ENCODE measurements around the gene ADGRL3.

The ADGRL3 gene

DNA sequence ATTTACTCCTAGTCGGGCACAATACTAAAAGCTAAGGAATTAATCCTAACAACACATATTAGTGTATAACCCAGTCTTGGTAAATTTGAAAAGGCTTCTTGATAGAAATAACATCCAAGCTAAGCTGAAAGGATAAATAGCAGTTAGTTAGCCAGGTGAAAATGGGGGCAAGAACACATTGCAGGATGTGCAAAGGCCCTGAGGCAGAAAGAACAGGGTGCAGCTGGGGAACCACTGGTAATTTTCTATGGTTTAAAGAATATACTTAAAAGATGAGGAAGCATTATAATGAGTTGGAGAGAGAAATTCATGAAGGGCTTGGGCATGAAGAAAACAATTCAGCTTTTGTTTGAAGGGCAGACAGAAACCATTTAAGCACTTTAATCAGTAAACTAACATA, 689.0 kb downstream of the ADGRL3 start:
- Histone ChIP-seq H3K9ac (ENCODE audit: low read length) (no peak overlapping the region), H3K79me2 (ENCODE audit: low read length) (no peaks in the 10 kb centered on the region), H4K20me1 (ENCODE audit: insufficient read depth, low read length) (no peaks in the 10 kb centered on the region), H3K9me3 (ENCODE audit: insufficient read depth, low read length) (no peaks in the 10 kb centered on the region), H3K27ac (ENCODE audit: low read length) (no peak overlapping the region), H3K4me3 (ENCODE audit: low read length) (no peak overlapping the region), H3K4me2 (ENCODE audit: low read length) (no peak overlapping the region), H2AFZ (ENCODE audit: low read depth, low read length) (no peak overlapping the region), H3K4me1 (ENCODE audit: low read length) (no peaks in the 10 kb centered on the region), H3K36me3 (replicated peaks; ENCODE audit: low read depth, low read length) (no peaks in the 10 kb centered on the region), H3K27me3 (ENCODE audit: low read depth, low read length) (no peaks in the 10 kb centered on the region)
- TF ChIP-seq, protein P1, sequence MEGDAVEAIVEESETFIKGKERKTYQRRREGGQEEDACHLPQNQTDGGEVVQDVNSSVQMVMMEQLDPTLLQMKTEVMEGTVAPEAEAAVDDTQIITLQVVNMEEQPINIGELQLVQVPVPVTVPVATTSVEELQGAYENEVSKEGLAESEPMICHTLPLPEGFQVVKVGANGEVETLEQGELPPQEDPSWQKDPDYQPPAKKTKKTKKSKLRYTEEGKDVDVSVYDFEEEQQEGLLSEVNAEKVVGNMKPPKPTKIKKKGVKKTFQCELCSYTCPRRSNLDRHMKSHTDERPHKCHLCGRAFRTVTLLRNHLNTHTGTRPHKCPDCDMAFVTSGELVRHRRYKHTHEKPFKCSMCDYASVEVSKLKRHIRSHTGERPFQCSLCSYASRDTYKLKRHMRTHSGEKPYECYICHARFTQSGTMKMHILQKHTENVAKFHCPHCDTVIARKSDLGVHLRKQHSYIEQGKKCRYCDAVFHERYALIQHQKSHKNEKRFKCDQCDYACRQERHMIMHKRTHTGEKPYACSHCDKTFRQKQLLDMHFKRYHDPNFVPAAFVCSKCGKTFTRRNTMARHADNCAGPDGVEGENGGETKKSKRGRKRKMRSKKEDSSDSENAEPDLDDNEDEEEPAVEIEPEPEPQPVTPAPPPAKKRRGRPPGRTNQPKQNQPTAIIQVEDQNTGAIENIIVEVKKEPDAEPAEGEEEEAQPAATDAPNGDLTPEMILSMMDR (IDR thresholded peaks at IDR 0.05; ENCODE audit: low read depth, low read length) = no peak
- no peak for TF ChIP-seq EZH2phosphoT487 (IDR thresholded peaks at IDR 0.05; ENCODE audit: low read depth)

DNA sequence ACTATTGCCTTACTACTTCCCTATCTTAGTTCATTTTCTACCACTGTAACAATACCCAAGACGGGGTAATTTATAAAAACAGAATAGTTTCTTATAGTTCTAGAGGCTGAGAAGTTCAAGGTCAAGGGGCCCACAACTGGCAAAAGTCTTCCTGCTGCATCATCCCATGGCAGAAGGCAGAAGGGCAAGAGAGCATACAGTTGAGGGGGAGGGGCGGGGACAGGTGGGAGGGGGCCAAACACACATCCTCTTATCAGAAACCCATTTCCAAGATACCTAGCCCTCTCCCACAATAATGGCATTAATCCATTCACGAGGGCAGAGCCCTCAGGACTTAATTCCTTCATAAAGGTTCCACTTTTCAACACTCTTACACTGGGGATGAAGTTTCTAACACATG, 690.2 kb downstream of the ADGRL3 start:
- Histone ChIP-seq H3K4me3 (ENCODE audit: low read length) (no peak overlapping the region), H3K27me3 (ENCODE audit: low read depth, low read length) (no peaks in the 10 kb centered on the region), H3K36me3 (replicated peaks; ENCODE audit: low read depth, low read length) (no peaks in the 10 kb centered on the region), H3K9ac (ENCODE audit: low read length) (no peak overlapping the region), H3K4me2 (ENCODE audit: low read length) (no peak overlapping the region), H2AFZ (ENCODE audit: low read depth, low read length) (no peak overlapping the region), H3K27ac (ENCODE audit: low read length) (no peak overlapping the region), H3K79me2 (ENCODE audit: low read length) (no peaks in the 10 kb centered on the region), H4K20me1 (ENCODE audit: insufficient read depth, low read length) (no peaks in the 10 kb centered on the region), H3K9me3 (ENCODE audit: insufficient read depth, low read length) (no peaks in the 10 kb centered on the region), H3K4me1 (ENCODE audit: low read length) (no peaks in the 10 kb centered on the region)
- TF ChIP-seq, protein P1 (IDR thresholded peaks at IDR 0.05; ENCODE audit: low read depth, low read length) = no peak

DNA sequence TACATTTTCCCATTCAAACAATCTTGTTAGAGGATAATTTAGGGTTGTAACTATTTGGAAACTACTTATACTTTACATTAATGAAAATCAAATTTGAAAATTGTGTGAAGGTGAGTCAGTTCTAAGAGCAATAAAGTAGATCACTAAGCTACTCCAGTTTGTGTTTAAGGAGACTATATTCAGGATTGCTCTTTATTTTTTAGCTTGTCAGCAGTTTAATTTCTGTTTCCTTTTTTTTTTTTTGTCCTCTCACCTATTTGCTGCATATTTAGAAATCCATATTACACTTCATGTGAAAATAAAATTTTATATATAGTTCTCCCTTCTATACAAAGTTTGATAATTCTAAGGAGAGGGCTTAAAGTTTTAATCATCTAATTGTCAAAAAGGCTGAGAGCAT, 691.8 kb downstream of the ADGRL3 start:
- H3K9me3 ChIP-seq (ENCODE audit: insufficient read depth, low read length) = no peaks in the 10 kb centered on the region

DNA sequence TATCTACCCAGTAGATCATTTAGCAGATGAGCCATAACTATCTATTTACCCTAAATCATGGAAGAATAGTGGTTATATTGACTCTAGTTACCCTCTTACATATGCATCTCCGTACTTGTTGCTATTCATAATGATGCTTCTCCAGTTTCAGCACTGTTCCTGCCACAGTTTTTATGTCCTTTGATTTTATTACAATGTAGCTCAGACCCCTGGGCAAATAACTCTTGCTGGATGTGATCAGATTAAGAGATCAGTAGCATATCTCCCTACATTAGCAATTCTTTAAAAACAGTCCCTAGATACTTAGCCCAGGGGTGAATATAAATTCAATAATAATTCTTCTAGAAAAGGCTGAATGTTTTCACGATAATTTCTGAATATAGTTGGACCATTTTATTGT, 696.5 kb downstream of the ADGRL3 start:
- no peak overlapping the region for H3K9ac ChIP-seq (ENCODE audit: low read length)
- H3K27ac ChIP-seq (ENCODE audit: low read length) = no peak overlapping the region
- no peaks in the 10 kb centered on the region for H3K9me3 ChIP-seq (ENCODE audit: insufficient read depth, low read length)
- H2AFZ ChIP-seq (ENCODE audit: low read depth, low read length) = no peak overlapping the region
- no peaks in the 10 kb centered on the region for H3K79me2 ChIP-seq (ENCODE audit: low read length)
- H4K20me1 ChIP-seq (ENCODE audit: insufficient read depth, low read length) = no peaks in the 10 kb centered on the region
- no peak overlapping the region for H3K4me3 ChIP-seq (ENCODE audit: low read length)
- no peak for TF ChIP-seq EZH2phosphoT487 (IDR thresholded peaks at IDR 0.05; ENCODE audit: low read depth)
- TF ChIP-seq, protein P1 (IDR thresholded peaks at IDR 0.05; ENCODE audit: low read depth, low read length) = no peak
- no peaks in the 10 kb centered on the region for H3K27me3 ChIP-seq (ENCODE audit: low read depth, low read length)
- no peaks in the 10 kb centered on the region for H3K36me3 ChIP-seq (replicated peaks; ENCODE audit: low read depth, low read length)
- no peaks in the 10 kb centered on the region for H3K4me1 ChIP-seq (ENCODE audit: low read length)
- no peak overlapping the region for H3K4me2 ChIP-seq (ENCODE audit: low read length)

More for the DNA sequence above, 691.8 kb downstream of the ADGRL3 start:
- Histone ChIP-seq H3K4me3 (ENCODE audit: low read length) (no peak overlapping the region), H3K36me3 (replicated peaks; ENCODE audit: low read depth, low read length) (no peaks in the 10 kb centered on the region), H3K27me3 (ENCODE audit: low read depth, low read length) (no peaks in the 10 kb centered on the region), H3K27ac (ENCODE audit: low read length) (no peak overlapping the region), H3K4me1 (ENCODE audit: low read length) (no peaks in the 10 kb centered on the region), H3K79me2 (ENCODE audit: low read length) (no peaks in the 10 kb centered on the region), H3K9ac (ENCODE audit: low read length) (no peak overlapping the region), H4K20me1 (ENCODE audit: insufficient read depth, low read length) (no peaks in the 10 kb centered on the region), H2AFZ (ENCODE audit: low read depth, low read length) (no peak overlapping the region), H3K4me2 (ENCODE audit: low read length) (no peak overlapping the region)
- TF ChIP-seq, protein P1 (IDR thresholded peaks at IDR 0.05; ENCODE audit: low read depth, low read length) = no peak
- TF ChIP-seq EZH2phosphoT487 (IDR thresholded peaks at IDR 0.05; ENCODE audit: low read depth) = no peak

Measured in OCI-LY3 (cell line).